ENCODE data around the gene C6orf15.
A peak's percentile ranks its signal among the peaks of the same experiment; 100 is the strongest.

C6orf15 gene

DNA sequence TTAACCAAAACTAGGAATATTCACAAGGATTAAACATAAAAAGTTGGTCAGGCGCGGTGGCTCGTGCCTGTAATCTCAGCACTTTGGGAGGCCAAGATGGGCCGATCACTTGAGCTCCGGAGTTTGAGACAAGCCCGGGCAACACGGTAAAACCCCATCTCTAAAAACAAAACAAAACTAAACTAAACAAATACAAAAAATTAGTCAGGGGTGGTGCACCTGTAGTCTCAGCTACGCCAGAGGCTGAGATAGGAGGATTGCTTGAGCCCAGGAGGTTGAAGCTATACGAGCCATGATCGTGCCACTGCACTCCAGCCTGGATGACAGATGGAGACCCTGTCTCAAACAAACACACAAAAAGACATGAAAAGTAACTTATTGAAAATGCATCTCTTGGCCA is 23.3 kb upstream of the C6orf15 start:
- DNase-seq (ENCODE audit: low read depth, low spot score) = no peak

GRCh38 chr6:31132806-31133205 is 20.4 kb upstream of the C6orf15 start:
- DNase-seq (ENCODE audit: low read depth, low spot score) = no peak
- H3K4me3 ChIP-seq (ENCODE audit: low read length) = no peak overlapping the region

More for the DNA sequence above, 23.3 kb upstream of the C6orf15 start:
- H3K4me3 ChIP-seq (ENCODE audit: low read length) = no peak overlapping the region

DNA sequence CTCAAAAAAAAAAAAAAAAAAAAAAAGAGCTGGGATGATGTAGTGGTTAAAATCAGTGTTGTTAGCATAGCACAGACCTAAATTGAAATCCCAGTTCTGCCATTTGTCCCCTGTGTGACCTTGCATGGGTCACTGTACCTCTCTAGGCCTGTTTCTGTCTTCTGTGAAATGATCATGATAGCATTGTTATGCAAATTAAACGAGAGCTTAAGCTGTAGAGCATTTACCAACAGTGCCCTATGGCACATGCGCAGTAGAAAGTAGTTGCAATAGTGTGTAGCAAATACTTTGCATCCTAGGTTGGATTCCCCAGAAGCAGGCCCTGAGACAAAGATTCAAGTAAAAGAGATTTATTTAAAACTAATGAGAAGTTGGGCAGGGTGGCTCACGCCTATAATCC is 19.2 kb upstream of the C6orf15 start:
- H3K4me3 ChIP-seq (ENCODE audit: low read length) = no peak overlapping the region
- no peak for DNase-seq (ENCODE audit: low read depth, low spot score)

GRCh38 chr6:31130751-31131150 is 18.4 kb upstream of the C6orf15 start:
- H3K4me3 ChIP-seq (ENCODE audit: low read length) = no peak overlapping the region
- DNase-seq (ENCODE audit: low read depth, low spot score) = no peak

DNA sequence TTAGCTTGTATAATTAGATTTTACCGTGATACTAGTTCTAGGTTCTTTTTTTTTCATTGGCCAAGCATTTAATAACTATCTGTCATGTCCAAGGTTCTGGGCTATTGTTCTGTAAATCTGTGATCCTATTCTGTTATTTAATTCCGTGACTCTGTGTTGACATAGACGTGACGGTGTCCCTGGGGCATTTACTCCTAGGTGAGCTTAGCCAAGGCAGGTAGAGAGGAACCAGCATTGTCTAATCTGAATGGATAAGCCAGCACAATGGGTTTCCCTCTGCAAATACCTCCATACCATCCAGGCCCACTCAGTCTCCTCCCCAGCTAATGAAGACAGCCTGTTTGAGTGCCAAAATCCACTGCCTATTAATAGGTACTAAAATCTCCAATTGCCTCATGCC is 16.8 kb upstream of the C6orf15 start:
- no peak for DNase-seq (ENCODE audit: low read depth, low spot score)
- H3K4me3 ChIP-seq (ENCODE audit: low read length) = no peak overlapping the region

- peak; percentile 24 for DNase-seq (ENCODE audit: low read depth, low spot score)
- no peak overlapping the region for H3K4me3 ChIP-seq (ENCODE audit: low read length)
Measured at GRCh38 chr6:31128093-31128676, 15.8 kb upstream of the C6orf15 start.

GRCh38 chr6:31126396-31127175 is 14.2 kb upstream of the C6orf15 start:
- DNase-seq (ENCODE audit: low read depth, low spot score) = no peak

GRCh38 chr6:31125586-31126363 is 13.4 kb upstream of the C6orf15 start:
- H3K4me3 ChIP-seq (ENCODE audit: low read length) = no peak overlapping the region
- no peak for DNase-seq (ENCODE audit: low read depth, low spot score)

More at GRCh38 chr6:31126396-31127175, 14.2 kb upstream of the C6orf15 start:
- no peak overlapping the region for H3K4me3 ChIP-seq (ENCODE audit: low read length)

DNA sequence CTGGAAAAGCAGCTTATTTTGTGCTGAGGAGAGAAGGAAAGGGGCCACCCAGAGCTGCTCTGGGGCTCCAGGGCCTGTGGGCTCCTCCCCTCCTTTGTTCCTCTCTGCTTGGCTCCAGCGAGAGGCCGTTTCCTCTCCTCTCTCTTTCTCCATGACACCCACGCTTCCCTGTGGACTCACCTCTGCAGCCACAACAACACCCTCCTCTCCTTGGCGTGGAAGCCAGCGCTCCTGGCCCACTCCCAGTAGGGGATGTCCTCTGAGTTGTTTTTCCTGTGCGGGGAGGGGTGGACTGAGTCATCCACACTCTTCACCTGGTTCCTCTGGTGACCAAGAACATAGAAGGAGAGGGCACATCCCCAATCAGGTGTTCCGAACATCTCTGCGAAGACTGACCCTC is 12.8 kb upstream of the C6orf15 start:
- no peak for DNase-seq (ENCODE audit: low read depth, low spot score)
- no peak overlapping the region for H3K4me3 ChIP-seq (ENCODE audit: low read length)

DNA sequence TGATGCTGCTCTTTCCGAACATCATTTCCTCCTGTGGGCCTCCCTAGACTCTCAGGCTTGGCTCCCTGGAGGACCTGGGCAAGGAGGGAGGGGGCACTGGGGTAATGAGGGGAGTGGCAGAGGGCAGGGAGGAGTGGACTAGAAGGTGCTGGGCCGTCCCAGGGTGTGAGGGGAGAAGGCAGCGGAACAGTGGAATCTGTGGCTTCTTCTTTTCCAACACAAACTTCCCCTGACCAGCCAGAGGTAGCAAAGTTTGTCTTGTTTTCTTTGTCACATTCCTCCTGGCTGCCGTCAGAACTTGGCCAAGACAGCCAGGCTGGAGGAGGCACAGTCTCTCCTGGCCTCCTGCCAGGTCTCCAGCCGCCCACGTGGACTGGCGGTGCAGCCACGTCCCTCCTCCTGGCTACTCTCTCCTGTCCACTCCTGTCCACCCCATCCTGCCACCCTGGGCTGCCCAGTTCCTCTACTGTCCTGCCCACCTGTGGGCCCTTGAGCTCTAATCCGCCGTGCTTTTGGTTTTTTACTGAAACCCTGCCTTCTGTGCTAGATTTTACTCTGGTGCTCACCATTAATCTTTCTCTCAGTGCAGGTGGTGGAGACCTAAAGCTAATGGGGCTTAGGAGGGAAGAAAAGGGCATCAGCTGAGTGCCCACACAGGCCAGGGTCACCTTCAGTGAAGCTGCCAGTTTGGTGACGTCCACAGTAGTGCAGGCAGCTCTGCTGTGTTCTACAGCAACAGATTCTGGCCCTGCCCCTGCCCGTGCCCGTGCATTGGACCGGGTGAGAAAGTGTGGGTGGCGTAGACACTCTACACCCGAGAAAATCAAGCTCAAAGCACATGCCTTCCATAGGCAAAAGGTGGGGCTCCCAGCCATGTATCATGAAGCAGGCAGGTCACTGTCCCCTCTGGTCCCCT is 10.7 kb upstream of the C6orf15 start:
- no peak for DNase-seq (ENCODE audit: low read depth, low spot score)
- no peak overlapping the region for H3K4me3 ChIP-seq (ENCODE audit: low read length)

GRCh38 chr6:31121131-31121790 is 8.9 kb upstream of the C6orf15 start:
- no peak for DNase-seq (ENCODE audit: low read depth, low spot score)
- no peak overlapping the region for H3K4me3 ChIP-seq (ENCODE audit: low read length)

GRCh38 chr6:31120151-31120915 is 8.0 kb upstream of the C6orf15 start, which contains the start of gene CDSN:
CDSN (minus strand) TSS chr6:31120446; CDS start chr6:31120419, 27 bp downstream.
- no peak for DNase-seq (ENCODE audit: low read depth, low spot score)

DNA sequence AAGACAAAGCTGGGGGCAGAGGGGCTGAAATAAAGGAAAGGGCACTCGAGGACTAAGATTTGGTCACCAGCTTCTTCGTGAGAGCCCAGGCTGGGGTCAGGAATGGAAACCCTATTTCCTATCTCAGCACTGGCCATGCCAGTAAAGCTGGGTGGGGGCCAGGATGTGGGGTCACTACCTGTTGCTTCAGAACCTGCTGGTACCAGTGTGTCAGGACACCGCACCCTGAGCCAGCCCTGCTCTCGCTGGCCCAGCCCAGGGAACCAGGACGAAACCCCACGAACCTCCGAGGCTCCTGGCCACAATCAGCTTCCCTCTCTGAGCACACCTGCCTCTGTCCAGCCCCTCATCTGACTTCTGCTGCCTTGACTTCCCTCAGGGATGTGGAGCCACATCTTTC is 5.8 kb upstream of the C6orf15 start:
- no peak for DNase-seq (ENCODE audit: low read depth, low spot score)
- H3K4me3 ChIP-seq (ENCODE audit: low read length) = no peak overlapping the region

More at GRCh38 chr6:31120151-31120915, 8.0 kb upstream of the C6orf15 start, which contains the start of gene CDSN:
- no peak within 1 kb of the TSS for H3K4me3 ChIP-seq (ENCODE audit: low read length)

DNA sequence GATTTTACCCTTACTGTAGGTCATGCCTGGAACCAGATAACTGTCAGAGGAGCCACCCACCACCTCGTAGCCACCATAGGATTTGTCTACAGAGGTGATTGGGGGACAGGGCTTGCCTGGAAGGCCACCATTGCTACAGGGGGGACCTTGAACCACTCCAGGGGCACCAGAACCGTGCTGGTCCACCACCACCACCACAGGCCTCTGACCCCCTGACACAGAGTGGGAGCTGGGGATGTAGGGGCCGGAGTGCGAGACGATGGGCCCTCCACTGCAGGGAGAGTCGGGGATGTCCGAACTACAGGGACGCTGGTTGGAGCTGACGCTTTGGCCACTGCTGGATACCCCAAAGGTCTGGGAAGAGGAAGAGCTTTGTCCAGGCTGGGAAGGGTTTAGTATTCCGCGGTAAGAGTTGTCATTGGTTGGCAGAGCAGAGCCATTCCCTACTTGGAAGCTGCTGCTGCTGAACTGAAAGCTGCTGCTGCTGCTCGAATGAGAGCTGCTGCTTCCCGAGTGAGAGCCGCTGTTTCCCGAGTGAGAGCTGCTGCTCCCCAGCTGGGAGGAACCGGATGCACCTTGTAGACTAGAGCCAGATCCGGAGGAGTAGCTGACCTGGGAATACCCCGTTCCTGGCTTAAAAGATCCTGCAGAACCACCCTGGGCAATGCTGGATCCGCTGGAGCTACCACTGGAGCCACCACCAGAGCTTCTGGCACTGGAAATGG is 4.4 kb upstream of the C6orf15 start:
- no peak for DNase-seq (ENCODE audit: low read depth, low spot score)
- H3K4me3 ChIP-seq (ENCODE audit: low read length) = no peak overlapping the region

DNA sequence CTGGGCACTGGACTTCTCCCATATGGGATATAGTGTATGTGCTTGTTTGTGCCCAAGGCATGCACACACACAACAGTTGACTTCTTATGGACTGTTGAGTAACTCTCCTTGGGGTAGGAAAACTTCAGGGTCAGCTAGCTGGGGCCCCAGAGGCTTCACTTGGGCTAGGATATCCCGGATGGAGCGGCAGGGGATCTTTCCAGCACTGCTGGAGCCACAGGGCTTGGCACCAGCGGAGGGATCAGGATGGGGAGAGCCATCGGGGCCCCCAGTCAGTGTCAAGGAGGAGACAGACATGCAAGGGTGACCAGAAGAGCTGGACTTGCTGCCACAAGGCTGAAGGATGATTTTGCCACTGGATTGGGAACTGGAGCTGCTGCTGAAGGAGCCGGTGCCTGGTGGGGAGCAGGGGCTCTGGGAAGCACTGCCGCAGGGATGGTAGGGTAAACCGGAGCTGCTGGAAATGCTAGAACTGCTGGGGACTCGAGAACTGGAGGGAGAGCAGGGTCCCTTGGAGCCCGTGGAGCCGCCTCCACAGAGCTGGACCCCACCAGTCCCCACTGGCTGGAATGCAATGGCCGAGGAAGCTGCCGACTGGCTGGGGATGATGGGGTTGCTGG is 3.7 kb upstream of the C6orf15 start:
- DNase-seq (ENCODE audit: low read depth, low spot score) = no peak
- no peak overlapping the region for H3K4me3 ChIP-seq (ENCODE audit: low read length)

GRCh38 chr6:31114970-31115849 is 2.8 kb upstream of the C6orf15 start:
- no peak overlapping the region for H3K4me3 ChIP-seq (ENCODE audit: low read length)
- no peak for DNase-seq (ENCODE audit: low read depth, low spot score)
